Left cardiac atrium (tissue), 4 donors: Measurements from ENCODE around the gene HEATR9. TPM values are rescaled to one million over a fixed set of nuclear protein-coding genes. Genes with fewer than 3 reads are reported as not detected.
A peak's percentile ranks its signal among the peaks of the same experiment; 100 is the strongest.
"Not testable (repeated sequence)": the region's sequence is repeated elsewhere in the genome, so short reads cannot be mapped to it uniquely, and the experiment has no call there.

ENCODE experiments used
- ATAC-seq, 2 donors: fragments of 200-7000 bp; cut with Tn5 transposase; one replicate each; pipeline ENCODE4 v1.9.1; 2020; ENCODE audit warnings: mild to moderate bottlenecking in 2 of 2, moderate library complexity in 2 of 2
- DNase-seq: peaks from one replicate; pipeline ENCODE4 v3.0.0-alpha.2; 2020
- intact Hi-C, 2 donors: fragments of 100-400 bp; cut with DNase I; formaldehyde crosslinking; loops; one replicate each; pipeline versions ENCODE4 v1.14.1 to v1.15.1; 2022 to 2023
- total RNA-seq, 2 donors: library from RNA; stranded (reverse); fragmentation: NEBNext Ultra II Directional; extraction: Animal tissue kit (Norgen Biotek cat#: 25700); gene quantifications; one replicate each; pipeline ENCODE4 v1.2.1, GENCODE V29; 2021
- donor health status: DM: no; HTN: yes; CAD: no.
- donor health status: DM: no; HTN: yes; CAD: no; lungs with severe emphysema.
- donor health status: DM: yes; HTN: yes; CAD: no.
- donor health status: Dilated cardiomyopathy.

Gene HEATR9
- total RNA-seq, 2 donors from 2014 or later, result not detected

DNA sequence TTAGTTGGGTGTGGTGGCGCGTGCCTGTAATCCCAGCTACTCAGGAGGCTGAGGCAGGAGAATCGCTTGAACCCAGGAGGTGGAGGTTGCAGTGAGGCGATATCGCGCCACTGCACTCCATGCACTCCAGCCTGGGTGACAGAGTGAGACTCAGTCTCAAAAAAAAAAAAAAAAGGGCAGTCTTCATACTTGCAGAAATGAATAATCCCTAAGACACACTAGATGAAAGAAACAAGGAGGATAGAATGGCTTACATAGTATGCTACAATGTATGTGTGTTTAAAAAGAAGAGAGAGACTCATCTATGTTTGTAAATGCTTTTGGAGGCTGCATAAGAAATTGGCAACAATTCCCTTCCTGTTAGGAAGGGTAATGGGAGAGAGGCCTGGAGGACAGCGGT, 29.1 kb upstream of the HEATR9 start:
- intact Hi-C loops, ATAC-seq, DNase-seq: not testable (repeated sequence)

DNA sequence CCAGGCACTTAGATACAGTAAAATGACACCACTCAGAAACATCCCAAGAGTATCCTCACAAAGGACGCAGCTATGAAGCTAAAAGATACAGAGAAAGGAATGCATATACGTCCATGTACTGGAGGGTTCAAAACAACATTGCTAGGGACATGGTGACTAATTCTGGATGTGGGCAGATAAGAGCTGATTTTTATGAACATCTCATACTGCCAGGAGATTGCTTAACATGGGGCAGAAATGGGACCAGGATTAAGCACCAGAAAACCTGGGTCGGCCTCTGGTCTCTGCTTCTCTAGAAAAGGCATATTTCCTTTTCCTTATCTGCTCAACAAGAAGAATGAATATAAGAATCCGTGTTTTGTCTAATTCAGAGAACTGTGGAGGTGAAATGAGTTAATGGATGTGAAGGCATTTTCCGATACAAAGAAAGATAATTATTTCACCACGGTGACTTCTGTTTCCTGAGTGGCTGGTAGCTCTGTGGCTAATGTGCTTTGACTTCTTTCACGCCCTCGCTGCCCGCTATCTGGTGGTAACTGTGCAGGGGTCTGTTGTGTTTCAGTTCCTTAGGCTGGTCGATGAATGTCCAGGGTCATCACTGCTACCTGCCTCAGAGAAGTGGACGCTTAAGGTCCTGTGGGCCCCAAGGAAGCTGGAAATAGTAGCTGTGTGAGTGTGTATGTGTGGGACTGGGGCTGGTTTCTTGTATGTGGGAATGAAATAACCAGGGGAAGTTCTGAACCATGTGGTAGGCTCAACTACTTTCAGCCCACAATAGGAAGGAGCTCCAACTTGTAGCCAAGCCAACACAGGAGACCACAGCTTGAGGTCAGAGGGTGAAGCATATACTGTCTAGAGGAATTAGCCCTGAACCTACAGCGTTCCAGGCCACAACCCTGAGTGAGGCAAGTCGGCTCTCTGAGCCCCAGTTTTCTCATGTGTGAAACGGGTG, 27.2 kb upstream of the HEATR9 start:
- ATAC-seq (peak; percentile 41 to 43), DNase-seq (no peak)
- intact Hi-C loops, result no loop called here

DNA sequence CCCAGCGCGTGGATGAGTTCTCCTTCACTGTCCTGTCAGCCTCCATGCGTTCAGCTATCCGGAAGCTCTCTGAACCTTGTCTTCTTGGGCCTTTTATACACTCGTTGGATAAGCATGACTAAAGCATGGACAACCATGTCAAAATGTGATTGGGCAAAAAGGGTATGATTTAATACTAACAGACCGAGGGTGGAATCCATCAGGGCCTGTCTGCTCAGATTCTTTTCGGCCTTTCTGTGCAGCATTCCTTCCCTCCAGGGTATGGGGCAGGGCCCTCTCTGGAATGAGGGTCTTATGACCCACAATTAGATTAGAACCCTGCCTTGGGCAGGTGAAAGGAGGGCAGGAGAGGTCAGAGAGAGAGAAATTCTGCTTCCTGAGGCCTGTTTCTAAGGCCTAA, 25.5 kb upstream of the HEATR9 start:
- intact Hi-C loops, result no loop called here
- ATAC-seq (no peak), DNase-seq (no peak)

DNA sequence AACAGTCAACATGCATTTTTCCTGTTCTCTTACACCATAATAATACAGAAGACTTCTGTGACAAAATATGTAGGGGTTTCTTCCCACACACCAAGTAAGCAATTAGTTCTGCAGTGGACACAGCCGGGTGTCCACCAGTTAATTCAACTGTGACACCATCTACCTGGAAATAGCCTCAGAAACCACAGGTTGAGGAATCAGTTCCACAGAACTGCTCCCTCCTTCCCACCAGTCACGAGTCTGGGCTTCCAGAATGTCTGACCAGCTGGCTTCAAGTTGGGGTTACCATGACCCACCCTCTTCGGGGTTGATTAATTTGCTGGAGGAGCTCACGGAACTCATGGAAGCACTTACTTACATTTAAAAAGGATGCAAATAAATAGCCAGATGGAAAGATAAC, 25.1 kb upstream of the HEATR9 start:
- DNase-seq (no peak), ATAC-seq (no peak)
- intact Hi-C loops, result no loop called here

DNA sequence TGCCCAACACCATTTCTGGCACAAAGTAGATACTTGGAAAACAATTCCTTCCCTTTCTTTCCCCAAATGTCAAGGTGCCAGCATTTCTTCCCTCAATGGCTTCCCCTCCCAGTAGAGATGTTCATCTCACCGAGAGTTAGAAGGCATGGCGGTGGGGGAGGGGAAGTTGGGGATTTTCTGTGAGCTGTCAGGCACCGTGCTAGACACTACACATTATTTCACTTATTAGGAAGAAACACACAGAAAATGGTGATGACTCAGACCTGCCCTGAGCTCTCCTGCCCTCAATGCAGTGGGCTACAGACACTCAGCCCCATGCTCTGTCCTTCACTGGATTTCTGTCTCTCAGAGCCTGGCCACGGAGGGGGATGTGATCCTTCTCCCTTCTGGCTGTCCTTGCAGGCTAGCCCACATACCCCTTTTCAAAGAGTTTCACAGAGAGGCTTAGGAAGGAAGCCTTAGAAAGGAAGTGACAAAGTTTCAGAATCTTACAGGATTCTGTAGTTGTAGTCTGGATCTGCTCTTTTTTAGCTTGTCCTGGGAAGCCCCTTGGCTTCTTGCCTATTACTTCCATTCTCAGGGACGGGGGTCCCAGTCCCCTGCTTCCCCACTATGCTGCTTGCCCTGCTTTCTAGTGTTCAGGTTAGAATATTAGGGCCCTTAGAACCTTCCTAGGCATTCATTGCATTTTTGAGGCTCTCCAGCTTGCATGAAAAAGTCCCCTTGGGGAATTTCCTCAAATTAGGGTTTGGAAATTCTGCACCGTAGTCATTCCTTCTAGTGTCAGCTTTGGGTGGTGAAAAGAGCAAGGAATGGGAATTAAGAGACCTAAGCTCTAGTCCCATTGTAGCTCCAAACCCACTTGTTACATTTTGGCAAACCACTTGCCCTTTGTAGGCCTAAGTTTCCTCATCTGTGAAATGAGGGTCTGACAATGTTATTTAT, 23.7 kb upstream of the HEATR9 start:
- intact Hi-C loops, result no loop called here

DNA sequence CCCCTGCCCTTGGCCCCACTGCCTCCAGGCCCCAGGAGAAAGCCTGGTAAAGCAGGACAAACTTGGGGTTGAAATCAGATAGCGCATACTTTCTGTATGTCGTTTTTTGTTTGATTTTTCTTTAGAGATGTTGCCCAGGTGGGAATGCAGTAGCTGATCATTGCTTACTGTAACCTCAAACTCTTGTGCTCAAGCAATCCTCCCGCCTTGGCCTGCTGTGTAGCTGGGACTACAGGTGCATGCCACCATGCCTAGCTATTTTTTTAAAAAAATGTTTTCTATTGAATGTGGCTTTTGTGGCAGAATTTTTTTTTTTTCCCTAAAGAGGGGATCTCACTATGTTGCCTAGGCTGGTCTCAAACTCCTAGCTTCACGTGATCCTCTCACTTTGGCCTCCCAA, 22.6 kb upstream of the HEATR9 start:
- ATAC-seq (no peak), DNase-seq (no peak)
- intact Hi-C loops, result no loop called here

More for the DNA sequence above, 23.7 kb upstream of the HEATR9 start:
- DNase-seq (no peak), ATAC-seq (no peak)

DNA sequence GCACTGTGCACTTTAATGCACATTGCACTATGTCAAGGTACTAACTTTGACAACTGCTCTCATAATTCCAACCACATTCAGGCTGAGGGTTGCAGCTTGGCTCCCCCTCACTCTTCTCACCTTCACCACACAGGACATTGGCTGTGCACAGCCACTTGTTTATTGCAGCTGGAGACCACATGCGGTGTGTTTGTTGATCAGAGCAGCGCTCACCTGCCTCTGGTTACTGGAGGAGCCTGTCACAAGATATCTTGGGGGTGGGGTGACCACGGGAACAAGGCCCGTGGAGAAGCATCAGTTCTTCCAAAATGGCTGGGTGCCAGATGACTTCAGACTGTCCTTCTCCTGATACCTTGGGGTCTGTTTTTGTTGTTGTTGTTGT, 22.1 kb upstream of the HEATR9 start:
- peak; percentile 65 to 80 for ATAC-seq
- intact Hi-C loops, result no loop called here
- no peak for DNase-seq

DNA sequence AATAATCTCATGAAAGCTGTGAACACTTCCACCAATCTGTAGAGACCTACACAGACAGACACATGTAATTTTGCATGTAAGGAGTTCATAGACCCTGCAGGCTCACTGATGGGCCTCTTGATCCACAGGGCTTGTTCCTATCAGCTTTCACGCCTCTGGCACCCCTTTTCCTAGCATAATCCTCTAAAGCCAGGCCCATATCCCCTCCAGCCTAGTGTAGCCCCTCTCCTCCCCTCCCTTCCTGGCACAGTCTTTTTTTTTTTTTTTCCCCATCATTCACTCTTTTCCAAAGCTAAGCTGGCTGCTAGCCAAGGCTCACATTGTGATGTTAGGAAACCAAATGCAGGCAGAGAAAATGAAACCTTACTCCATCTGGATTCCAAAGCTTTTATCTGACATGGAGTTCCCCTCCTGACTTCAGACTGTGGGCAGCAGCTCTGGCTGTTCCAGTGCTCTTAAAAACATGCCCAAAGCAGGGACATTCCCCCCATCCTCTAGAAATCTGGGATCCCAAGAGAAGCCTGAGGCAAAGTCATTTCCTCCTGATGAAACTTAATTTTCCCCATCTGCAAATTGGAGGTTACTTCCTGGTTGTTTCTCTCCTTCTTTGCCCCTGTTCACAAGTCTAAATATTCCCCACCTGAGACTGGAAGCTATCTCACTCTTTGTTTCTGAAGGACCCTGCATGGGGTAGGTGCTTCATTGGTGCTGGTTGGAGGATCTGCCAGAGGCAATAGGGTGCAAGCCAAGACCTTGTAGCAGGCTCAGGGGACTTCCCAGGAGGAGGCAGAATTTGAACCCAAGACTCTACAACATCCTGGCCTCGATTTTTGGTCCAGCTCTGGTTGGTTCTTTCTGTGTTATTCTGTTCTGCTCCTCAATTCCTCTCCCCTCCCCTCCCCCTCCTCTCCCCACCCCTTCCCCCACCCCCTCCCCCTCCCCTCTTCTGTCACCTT, 21.4 kb upstream of the HEATR9 start:
- DNase-seq, result peak; percentile 56
- ATAC-seq, result peak in 1 of 2 donors; percentile 9
- intact Hi-C loops, result no loop called here

DNA sequence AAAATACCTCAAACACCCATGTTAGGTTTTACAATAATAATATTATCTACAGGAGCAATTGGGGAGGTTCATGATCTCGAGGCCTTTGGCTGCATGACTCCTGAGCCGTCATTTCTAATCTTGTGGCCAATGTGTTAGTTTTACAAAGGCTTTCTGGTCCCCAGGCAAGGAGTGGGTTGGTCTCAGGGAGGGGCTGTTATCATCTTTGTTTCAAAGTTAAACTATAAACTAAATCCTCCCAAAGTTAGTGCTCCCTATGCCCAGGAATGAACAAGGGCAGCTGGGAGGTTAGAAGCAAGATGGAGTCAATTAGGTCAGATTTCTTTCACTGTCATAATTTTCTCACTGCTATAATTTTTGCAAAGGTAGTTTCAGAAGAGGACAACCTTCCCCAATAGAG, 20.6 kb upstream of the HEATR9 start:
- no peak for DNase-seq
- intact Hi-C loops, result no loop called here
- ATAC-seq, result no peak

DNA sequence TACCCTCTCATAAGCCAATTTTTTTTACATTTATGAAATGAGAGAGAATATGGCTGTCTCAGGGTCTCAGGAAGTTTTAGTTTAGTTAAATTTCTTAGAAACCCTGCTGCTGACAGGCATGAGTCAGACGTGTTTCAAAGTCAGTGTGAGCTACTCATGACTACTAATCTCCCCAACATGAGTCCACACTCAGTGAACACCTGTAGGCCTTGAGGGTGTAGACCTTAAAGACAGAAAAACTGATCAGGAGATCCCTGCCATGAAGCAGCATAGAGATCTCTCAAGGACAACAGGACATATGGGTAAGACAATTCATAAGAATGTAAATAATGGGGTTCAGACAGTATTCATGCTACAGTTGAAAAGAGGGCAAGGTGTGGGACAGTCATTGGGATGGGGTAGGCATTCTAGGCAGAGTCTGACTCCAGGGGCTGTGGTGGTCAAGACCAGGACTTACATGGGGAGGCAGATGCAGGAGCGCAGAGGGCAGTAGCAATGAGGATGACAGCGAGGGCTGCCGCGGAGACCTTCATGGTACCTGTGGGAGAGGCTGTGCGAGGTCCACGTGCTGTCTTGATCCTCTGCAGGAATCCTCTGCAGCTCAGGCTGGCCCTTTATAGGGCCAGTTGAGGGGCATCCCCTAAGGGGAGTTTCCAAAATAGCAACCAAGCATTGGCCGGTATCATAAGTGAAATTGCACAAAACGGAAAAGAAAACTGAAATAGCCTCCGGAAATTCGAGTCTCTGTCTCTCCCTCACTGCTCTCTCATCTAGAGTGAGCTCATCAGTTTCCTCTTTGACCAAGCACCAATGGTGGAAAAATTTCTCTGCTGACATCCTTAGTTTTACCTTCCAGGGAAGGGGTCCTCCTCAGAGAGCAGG, 11.3 kb upstream of the HEATR9 start, which contains the start of gene CCL5:
TSS of gene CCL5 (minus strand) at position 588 of the 882 bp plus-strand sequence.
- ATAC-seq, result peak; percentile 53 to 63
- intact Hi-C loops, result no loop called here
- DNase-seq, result no peak

DNA sequence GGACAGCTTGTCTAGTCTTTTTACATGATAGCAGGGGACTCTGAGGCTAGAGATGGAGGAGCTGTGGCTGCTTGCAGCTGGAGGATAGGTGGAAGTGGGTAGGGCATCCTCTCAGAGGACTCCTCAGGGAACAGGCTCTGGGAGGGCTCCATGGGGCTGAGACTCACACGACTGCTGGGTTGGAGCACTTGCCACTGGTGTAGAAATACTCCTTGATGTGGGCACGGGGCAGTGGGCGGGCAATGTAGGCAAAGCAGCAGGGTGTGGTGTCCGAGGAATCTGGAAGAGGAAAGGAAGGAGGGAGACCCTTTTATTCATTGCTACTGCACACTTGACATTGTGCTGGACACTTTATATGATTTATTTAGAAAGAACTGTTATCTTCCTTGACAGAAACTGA, 9.7 kb upstream of the HEATR9 start:
- ATAC-seq, result no peak
- intact Hi-C loops, result no loop called here
- DNase-seq, result no peak

DNA sequence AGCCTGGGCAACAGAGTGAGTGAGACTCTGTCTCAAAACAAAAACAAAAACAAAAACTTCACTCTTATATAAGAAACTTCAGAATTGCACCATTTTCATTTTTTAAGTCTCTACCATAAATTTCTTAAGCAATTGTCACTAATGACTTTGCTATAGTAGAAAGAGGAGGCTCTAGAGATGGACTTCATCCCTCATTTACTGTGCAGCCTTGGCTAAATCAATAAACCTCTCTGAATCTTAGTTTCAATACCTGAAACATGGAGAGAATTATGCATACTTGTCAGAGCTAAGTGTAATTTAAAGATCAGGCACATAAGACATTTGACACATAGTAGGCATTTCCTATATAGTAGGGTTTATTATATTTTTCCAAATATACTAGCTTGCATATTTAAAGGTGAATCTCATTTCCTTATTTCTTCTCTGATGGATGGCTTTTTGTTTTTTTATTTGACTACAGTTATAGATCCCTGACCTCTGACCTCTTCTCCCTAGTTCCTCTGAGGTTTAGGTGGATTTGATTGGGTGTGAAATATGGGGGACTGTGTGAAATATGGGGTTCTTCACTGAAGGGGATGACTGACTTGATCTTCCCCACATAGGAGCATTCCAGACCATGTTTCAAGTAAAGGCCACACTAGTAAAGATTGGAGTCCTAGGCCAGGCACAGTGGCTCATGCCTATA, 8.8 kb upstream of the HEATR9 start:
- no peak for DNase-seq
- ATAC-seq, result no peak
- intact Hi-C loops, result no loop called here

DNA sequence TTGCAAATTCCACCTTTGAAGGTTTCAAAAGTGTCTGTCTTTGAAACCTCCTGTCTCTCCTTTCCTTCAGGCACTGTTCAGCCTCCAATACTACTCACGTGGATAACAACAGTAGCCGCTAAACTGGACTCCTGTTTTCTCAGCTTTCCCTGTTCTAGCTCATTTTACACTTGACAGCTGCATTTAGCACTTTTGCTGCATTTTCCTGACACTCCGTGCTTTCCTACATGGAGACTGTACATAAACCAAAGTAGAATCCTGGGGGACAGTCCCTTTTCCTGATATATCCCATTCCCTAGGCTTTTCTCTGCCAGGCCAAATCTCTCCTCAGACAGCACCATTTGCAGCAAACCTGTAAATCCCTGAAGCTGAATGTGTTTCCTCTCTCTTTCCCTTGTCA, 7.8 kb upstream of the HEATR9 start:
- no peak for ATAC-seq
- intact Hi-C loops, result no loop called here
- DNase-seq, result no peak

DNA sequence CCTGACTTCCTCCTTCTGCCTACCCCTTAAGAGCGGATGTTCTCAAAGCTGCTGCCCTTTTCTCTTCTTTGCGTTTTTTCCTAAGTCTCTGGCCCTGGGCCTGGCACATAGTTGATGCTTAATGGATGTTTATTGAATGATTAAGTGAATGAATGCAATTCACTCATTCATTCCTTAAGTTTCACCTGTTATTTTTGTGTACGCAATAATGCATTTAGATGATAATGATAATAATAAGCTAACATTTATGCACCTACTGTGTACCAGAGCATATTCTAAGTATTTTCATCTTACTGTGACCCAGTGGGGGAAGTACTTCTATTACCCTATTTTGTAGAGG, 7.1 kb upstream of the HEATR9 start:
- intact Hi-C loops, result no loop called here
- ATAC-seq (no peak), DNase-seq (no peak)

DNA sequence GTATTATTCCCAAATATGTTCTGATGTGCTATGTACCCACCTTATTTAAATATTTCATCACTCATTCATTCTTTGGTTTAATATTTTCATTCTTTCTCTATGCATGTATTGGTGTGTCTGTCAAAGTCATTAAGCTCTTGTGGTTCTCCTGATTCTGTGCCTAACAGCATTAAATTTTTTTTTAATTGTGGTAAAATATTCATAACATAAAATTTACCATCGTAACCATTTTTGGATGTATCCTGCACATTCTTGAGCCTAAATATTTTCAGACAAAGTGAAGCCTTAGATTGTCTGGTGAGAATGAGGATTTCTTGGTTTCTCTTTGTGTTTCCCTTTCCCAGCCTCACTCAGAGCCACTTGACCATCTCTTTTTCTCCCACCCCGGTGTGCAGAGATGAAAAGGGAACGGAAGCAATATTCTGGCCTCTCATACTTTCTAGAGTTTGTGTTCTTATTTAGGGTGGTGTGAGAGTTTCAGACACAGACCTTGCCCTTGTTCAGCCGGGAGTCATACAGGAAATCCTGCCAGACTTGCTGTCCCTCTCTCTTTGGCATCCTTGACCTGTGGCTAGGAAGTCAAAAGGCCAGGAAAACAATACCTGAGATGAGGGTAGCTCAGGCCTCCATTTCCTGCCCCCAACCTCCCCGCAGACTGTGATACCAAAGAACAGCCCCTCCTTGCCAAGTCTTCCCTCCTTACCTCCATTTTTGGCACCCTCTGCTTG, 6.5 kb upstream of the HEATR9 start:
- intact Hi-C loops, result no loop called here
- DNase-seq (no peak), ATAC-seq (peak in 1 of 2 donors; percentile 63)

DNA sequence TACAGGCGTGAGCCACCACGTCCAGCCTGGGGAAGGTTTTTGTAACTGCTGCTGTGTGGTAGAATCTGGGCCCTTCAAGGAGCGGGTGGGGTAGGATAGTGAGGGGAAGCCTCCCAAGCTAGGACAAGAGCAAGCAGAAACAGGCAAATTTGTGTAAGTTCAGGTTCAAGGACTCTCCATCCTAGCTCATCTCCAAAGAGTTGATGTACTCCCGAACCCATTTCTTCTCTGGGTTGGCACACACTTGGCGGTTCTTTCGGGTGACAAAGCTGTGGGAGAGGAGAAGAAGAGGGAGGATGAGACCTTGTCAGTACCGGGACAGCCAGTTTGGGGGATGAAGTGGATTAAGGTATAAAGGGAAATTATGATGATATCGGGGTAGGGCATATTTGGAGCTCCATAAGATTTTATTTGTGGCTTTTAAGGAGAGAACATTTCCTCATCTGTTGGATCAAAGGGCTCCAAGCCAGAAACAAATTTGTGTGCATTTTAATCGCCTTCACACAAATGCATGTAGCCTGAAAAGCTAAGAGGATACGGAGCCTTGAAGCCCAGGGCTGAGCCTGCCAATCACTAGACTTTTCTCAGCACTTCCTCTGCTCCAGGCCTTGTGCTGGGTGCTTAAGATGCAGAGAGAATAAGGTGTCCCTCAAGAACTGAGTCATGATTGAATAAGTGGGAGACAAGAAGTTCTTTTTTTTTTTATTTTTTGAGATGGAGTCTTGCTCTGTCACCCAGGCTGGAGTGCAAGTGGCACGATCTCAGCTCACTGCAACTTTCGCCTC, 3.7 kb upstream of the HEATR9 start:
- ATAC-seq (no peak), DNase-seq (no peak)
- intact Hi-C loops, result no loop called here
